ENCODE measurements around the gene SPOCK1. TPM values are rescaled to one million over a fixed set of nuclear protein-coding genes. Genes with fewer than 3 reads are reported as not detected.

Gene SPOCK1
- total and polyA plus RNA-seq, 2 experiments from 2014 or later, result 8.2 to 10.5 TPM

GRCh38 chr5:137265457-137265856 lies 233.7 kb downstream of the SPOCK1 start:
- no peaks in the 10 kb centered on the region for H3K27me3 ChIP-seq (ENCODE audit: insufficient read depth)
- H3K27me3 Mint-ChIP-seq (ENCODE audit: insufficient read depth, low read depth, poor library complexity), result peaks cover 2% of the 10 kb centered on the region
- no peak overlapping the region for H3K4me2 ChIP-seq
- H2AFZ ChIP-seq, result no peak overlapping the region
- no peak for DNase-seq (ENCODE audit: low spot score)
- H3K9me2 ChIP-seq (ENCODE audit: insufficient read depth), result no peaks in the 10 kb centered on the region
- H3K9me3 Mint-ChIP-seq, result no peaks in the 10 kb centered on the region
- H3K4me3 ChIP-seq, result no peak overlapping the region
- no peaks in the 10 kb centered on the region for H3F3A ChIP-seq (replicated peaks; ENCODE audit: low read depth)
- H3K27ac Mint-ChIP-seq, result no peak overlapping the region
- H3K79me2 ChIP-seq (replicated peaks; ENCODE audit: insufficient read depth), result no peaks in the 10 kb centered on the region
- TF ChIP-seq ZNF331 (CRISPR knock-in tag; IDR thresholded peaks at IDR 0.05; ENCODE audit: low read depth), result no peak
- no peak for TF ChIP-seq ZNF462 (CRISPR knock-in tag; IDR thresholded peaks at IDR 0.05)
- TF ChIP-seq, protein P1, sequence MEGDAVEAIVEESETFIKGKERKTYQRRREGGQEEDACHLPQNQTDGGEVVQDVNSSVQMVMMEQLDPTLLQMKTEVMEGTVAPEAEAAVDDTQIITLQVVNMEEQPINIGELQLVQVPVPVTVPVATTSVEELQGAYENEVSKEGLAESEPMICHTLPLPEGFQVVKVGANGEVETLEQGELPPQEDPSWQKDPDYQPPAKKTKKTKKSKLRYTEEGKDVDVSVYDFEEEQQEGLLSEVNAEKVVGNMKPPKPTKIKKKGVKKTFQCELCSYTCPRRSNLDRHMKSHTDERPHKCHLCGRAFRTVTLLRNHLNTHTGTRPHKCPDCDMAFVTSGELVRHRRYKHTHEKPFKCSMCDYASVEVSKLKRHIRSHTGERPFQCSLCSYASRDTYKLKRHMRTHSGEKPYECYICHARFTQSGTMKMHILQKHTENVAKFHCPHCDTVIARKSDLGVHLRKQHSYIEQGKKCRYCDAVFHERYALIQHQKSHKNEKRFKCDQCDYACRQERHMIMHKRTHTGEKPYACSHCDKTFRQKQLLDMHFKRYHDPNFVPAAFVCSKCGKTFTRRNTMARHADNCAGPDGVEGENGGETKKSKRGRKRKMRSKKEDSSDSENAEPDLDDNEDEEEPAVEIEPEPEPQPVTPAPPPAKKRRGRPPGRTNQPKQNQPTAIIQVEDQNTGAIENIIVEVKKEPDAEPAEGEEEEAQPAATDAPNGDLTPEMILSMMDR (conservative IDR thresholded peaks at IDR 0.05; ENCODE audit: low read depth in 2 of 2), result no peak
- TF ChIP-seq STAT1 (IDR thresholded peaks at IDR 0.05; ENCODE audit: unreplicated experiment), result no peak
- TF ChIP-seq NANOG (IDR thresholded peaks at IDR 0.05; ENCODE audit: borderline replicate concordance), result no peak
- TF ChIP-seq EZH2 (IDR thresholded peaks at IDR 0.05; ENCODE audit: low read depth, unreplicated experiment), result no peak
- no peak for TF ChIP-seq JUNB (IDR thresholded peaks at IDR 0.05; ENCODE audit: unreplicated experiment)
- TF ChIP-seq POLR2AphosphoS5 (IDR thresholded peaks at IDR 0.05; ENCODE audit: low read depth), result no peak
- TF ChIP-seq, protein P2, sequence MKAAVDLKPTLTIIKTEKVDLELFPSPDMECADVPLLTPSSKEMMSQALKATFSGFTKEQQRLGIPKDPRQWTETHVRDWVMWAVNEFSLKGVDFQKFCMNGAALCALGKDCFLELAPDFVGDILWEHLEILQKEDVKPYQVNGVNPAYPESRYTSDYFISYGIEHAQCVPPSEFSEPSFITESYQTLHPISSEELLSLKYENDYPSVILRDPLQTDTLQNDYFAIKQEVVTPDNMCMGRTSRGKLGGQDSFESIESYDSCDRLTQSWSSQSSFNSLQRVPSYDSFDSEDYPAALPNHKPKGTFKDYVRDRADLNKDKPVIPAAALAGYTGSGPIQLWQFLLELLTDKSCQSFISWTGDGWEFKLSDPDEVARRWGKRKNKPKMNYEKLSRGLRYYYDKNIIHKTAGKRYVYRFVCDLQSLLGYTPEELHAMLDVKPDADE (IDR thresholded peaks at IDR 0.05), result no peak
- TF ChIP-seq, protein P3, sequence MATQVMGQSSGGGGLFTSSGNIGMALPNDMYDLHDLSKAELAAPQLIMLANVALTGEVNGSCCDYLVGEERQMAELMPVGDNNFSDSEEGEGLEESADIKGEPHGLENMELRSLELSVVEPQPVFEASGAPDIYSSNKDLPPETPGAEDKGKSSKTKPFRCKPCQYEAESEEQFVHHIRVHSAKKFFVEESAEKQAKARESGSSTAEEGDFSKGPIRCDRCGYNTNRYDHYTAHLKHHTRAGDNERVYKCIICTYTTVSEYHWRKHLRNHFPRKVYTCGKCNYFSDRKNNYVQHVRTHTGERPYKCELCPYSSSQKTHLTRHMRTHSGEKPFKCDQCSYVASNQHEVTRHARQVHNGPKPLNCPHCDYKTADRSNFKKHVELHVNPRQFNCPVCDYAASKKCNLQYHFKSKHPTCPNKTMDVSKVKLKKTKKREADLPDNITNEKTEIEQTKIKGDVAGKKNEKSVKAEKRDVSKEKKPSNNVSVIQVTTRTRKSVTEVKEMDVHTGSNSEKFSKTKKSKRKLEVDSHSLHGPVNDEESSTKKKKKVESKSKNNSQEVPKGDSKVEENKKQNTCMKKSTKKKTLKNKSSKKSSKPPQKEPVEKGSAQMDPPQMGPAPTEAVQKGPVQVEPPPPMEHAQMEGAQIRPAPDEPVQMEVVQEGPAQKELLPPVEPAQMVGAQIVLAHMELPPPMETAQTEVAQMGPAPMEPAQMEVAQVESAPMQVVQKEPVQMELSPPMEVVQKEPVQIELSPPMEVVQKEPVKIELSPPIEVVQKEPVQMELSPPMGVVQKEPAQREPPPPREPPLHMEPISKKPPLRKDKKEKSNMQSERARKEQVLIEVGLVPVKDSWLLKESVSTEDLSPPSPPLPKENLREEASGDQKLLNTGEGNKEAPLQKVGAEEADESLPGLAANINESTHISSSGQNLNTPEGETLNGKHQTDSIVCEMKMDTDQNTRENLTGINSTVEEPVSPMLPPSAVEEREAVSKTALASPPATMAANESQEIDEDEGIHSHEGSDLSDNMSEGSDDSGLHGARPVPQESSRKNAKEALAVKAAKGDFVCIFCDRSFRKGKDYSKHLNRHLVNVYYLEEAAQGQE (IDR thresholded peaks at IDR 0.05; ENCODE audit: unreplicated experiment), result no peak
- TF ChIP-seq CREB1 (CRISPR knock-in tag; IDR thresholded peaks at IDR 0.05; ENCODE audit: low read depth), result no peak
- TF ChIP-seq ZNF114 (CRISPR knock-in tag; IDR thresholded peaks at IDR 0.05), result no peak
- no peaks in the 10 kb centered on the region for H4K20me1 ChIP-seq (replicated peaks; ENCODE audit: insufficient read depth)
- H3K4me3 Mint-ChIP-seq, result no peak overlapping the region
- H3K27ac ChIP-seq (ENCODE audit: low read depth), result no peak overlapping the region
- no peaks in the 10 kb centered on the region for H3K36me3 Mint-ChIP-seq (ENCODE audit: low read depth)
- no peak for ATAC-seq
- H3K36me3 ChIP-seq (ENCODE audit: insufficient read depth), result no peaks in the 10 kb centered on the region
- peaks cover 5% of the 10 kb centered on the region for H3K4me1 Mint-ChIP-seq
- no peaks in the 10 kb centered on the region for H3K4me1 ChIP-seq (ENCODE audit: insufficient read depth)

Data from GM23338 (cell line).